Left colon (tissue), 2 donors: Measurements from ENCODE around the gene PPP1R9A. TPM values are rescaled to one million over a fixed set of nuclear protein-coding genes. Genes with fewer than 3 reads are reported as not detected.
A peak's percentile ranks its signal among the peaks of the same experiment; 100 is the strongest.

Experiments
- ATAC-seq: fragments of 200-7000 bp; cut with Tn5 transposase; one replicate; pipeline ENCODE4 v1.9.1; 2020; ENCODE audit warnings: mild to moderate bottlenecking, moderate library complexity
- DNase-seq, 2 donors: peaks; one replicate each; pipeline ENCODE4 v3.0.0-alpha.2; 2020
- intact Hi-C, 2 donors: fragments of 100-400 bp; cut with DNase I in 1 of 2; cut with micrococcal nuclease in 1 of 2; formaldehyde crosslinking; loops; one replicate each; pipeline versions ENCODE4 v1.11.2 to v1.14.0; 2022; cut with DNase I, micrococcal nuclease
- total RNA-seq, 2 donors: library from RNA; stranded (reverse); fragmentation: NEBNext Ultra II Directional; extraction: Animal tissue kit (Norgen Biotek cat#: 25700); gene quantifications; one replicate each; pipeline ENCODE4 v1.2.1, GENCODE V29; 2021
- donor health status: DM: no; HTN: no; CAD: no.
- donor health status: DM: yes; HTN: yes; CAD: no.

The PPP1R9A gene
- total RNA-seq, 2 donors from 2014 or later: 24.0 to 24.5 TPM

DNA sequence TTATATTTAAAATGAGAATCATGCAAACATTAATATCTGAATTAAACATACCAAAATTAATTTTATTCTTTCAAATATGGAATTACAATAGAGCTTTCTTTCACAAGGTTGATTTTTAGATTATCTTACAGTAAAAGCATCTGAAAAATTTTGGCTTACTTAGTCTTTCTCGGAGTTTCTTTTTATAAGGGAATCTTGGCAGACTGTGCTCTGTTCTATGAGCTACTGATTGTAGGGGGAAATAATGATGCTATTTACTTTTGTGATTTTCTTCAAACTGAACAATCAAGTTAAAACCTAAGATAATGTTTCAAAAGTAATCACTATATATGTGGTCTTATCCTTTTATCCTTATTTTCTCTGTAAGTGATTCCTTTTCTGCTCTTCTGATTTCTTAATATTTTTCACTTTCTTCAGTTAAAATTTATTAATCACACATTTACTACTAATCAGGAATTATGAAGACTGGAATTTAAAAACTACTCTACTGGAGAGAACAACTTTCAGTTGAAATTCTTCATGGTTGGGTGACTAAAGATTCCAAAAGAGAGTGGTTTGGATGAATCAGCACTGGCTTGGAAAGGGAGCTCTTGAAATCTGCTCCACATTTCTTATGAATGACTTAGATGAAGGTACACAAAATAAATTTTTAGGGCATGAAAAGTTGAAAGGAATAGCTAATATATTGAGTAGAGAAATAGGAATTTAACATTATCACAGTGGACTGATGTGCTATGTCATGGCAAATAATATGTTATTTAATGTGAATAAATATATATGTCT lies 103.9 kb downstream of the PPP1R9A start:
- ATAC-seq: no peak
- intact Hi-C loops: no loop called here
- DNase-seq: no peak

DNA sequence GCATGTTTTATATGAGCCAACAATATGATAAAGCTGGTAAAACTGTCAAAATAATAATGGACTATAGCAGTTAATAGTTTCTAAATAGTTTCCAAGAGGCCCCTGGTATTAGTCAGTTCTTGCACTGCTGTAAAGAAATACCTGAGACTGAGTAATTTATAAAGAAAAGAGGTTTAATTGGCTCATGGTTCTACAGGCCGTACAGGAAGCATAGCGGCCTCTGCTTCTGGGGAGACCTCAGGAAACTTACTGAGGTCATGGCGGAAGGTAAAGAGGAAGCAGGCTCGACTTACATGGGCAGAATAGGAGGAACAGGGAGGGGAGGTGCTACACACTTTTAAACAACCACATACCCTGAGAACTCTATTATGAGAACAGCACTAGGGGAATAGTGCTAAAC lies 104.6 kb downstream of the PPP1R9A start:
- intact Hi-C loops: no loop called here
- no peak for ATAC-seq
- no peak for DNase-seq

DNA sequence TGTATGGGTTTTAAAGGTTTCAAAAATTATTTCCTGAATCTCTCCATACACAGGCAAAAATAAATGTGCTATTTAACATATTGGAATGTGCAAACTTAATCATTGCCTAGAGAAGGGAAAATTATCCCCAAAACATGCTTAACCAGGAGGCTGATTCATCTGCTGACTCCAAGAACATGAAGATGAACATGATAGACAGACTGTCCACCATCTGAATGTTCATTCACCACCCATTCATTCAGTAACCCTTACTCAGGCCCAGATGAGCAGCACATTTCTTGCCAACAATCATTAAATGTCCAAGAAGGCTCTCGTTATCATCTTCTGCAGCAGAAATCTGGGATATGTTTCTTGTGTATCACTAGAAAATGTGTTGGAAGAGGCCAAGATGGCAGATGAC lies 110.6 kb downstream of the PPP1R9A start:
- no peak for DNase-seq
- no peak for ATAC-seq
- intact Hi-C loops: no loop called here

DNA sequence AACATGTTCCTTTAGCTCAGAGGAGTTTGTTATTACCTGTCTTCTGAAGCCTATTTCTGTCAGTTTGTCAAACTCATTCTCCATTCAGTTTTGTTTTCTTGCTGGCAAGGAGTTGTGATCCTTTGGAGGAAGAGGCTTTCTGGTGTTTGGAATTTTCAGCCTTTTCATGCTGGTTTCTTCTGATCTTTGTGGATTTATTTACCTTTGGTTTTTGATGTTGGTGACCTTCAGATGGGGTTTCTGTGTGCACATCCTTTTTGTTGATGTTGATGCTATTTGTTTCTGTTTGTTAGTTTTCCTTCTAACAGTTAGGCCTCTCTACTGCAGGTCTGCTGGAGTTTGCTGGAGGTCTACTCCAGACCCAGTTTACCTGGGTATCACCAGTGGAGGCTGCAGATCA lies 118.6 kb downstream of the PPP1R9A start:
- intact Hi-C loops: no loop called here
- no peak for DNase-seq
- no peak for ATAC-seq

DNA sequence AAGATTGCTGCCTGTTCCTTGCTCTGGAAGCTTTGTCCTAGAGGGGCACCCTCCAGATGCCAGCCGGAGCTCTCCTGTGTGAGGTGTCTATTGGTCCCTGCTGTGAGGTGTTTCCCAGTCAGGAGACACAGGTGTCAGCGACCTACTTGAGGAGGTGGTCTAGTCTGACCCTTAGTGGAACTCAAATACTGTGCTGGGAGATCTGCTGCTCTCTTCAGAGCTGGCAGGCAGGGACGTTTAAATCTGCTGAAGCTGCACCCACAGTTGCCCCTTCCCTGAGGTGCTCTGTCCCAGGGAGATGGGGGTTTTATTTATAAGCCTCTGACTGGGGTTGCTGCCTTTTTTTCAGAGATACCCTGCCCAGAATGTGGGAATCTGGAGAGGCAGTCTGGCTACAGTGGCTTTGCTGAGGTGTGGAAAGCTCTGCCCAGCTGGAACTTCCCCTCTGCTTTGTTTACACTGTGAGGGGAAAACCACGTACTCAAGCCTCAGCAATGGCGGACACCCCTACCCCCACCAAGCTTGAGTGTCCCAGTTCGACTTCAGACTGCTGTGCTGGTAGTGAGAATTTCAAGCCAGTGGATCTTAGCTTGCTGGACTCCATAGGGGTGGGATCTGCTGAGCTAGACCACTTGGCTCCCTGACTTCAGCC lies 119.2 kb downstream of the PPP1R9A start:
- DNase-seq (no peak), ATAC-seq (peak; percentile 35)
- intact Hi-C loops: no loop called here

DNA sequence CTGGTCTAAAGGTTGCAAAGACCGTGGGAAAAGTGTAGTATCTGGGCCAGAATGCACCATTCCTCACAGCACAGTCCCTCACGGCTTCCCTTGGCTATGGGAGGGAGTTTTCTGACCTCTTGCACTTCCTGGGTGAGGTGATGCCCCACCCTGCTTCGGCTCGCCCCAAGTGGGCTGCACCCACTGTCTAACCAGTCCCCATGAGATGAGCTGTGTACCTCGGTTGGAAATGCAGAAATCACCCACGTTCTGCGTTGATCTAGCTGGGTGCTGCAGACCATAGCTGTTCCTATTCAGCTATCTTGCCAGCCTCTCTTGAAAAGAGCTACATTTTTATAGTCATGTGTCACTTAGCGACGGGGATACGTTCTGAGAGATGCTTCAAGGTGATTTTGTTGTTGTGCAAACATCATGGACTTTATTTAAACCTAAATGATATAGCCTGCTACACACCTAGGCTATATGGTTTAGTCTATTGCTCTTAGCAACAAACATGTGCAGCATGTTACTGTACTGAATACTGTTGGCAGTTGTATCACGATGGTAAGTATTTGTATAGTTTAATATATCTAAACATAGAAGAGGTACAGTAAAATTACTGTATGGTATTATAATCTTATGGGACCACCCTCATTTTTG lies 120.0 kb downstream of the PPP1R9A start:
- peak; percentile 42 to 43 for DNase-seq
- ATAC-seq: peak; percentile 90
- intact Hi-C loops: no loop called here

DNA sequence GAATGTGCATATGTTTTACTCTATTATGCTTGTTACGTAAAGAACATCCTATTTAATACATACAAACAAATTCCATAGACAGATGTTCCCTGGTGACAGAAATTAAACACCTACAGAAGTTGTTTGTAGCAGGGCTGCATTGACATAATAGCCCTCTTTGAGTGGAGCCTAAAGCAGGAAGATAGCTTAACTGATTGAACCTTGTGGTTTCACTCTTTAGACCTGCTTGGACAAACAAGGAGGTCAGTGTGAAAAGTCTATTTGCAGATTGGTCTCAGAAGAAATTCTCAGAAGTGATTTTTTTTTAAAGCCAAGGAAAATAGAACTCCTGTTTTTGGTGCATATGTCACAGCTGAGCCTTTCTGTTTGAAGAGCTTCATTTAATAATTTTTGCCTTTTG lies 121.3 kb downstream of the PPP1R9A start:
- peak; percentile 56 for ATAC-seq
- intact Hi-C loops: no loop called here
- no peak for DNase-seq

DNA sequence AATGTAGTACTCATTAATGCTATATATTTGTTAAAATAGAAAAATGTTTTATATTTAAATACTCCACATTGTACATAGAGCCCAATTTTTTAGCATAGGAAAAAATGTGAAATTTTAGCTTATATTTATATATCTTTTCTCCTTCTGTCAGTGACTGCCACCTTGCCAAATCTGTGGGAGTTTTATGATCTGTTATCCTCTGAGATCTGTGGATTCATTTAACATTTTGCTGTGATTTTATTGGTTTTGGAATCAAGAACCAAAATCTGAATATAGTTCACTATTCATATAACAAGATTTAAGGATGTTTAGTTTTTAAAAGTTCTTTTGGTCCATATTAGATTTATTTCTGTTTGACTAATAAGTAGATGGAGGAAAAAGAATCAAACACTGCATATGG lies 127.9 kb downstream of the PPP1R9A start:
- intact Hi-C loops: no loop called here
- DNase-seq: no peak
- ATAC-seq: no peak

DNA sequence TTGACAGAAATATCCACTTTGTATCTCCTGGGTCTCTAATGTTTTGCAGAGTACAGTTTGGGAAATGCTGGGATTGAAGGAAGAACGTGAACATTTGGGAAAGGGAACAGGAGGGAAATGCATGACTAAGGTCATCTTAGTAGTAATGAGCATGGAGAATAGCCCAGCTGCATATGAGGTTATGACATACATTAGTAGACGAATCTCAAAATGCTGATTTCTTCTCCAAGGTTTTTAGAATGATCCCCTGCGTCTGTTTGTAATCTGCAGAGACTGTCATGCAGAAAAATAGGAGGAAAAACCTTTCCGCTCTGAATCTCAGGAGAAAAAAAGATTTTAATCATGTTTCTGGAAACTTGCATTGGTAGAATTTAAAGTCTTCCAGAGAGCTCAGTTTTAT lies 133.6 kb downstream of the PPP1R9A start:
- ATAC-seq (no peak), DNase-seq (no peak)
- intact Hi-C loops: no loop called here

DNA sequence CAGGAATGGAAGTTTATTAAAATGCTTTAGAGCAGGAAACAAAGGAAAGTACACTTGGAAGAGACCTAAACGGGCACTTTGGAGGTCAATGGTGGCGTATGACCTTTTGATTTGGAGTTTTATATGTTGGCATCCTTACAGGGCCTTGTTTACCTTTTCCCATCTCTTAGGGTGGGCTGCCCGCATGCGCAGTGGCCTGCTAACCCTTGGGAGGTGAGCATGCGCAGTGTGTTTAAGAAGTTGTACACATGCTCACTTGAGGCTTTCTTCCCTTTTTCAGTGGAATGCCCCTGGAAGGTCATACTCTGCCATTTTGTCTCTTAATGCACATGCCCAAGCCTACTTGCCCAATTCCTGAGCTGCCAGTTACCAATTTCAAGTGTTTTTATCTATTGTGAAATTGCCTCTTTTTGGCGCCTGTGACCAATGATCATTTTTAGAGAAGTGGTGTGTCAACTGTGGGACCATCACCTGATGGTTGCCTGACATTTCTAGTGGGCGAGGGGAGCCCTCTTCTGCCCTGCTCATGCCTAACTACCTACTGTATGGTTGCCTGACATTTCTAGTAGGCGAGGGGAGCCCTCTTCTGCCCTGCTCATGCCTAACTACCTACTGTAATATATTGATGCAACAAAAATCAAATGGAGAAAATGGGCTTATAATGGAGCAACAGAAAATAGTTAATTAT lies 138.0 kb downstream of the PPP1R9A start:
- intact Hi-C loops: no loop called here
- peak in 1 of 2 donors; percentile 22 for DNase-seq
- peak; percentile 93 for ATAC-seq

DNA sequence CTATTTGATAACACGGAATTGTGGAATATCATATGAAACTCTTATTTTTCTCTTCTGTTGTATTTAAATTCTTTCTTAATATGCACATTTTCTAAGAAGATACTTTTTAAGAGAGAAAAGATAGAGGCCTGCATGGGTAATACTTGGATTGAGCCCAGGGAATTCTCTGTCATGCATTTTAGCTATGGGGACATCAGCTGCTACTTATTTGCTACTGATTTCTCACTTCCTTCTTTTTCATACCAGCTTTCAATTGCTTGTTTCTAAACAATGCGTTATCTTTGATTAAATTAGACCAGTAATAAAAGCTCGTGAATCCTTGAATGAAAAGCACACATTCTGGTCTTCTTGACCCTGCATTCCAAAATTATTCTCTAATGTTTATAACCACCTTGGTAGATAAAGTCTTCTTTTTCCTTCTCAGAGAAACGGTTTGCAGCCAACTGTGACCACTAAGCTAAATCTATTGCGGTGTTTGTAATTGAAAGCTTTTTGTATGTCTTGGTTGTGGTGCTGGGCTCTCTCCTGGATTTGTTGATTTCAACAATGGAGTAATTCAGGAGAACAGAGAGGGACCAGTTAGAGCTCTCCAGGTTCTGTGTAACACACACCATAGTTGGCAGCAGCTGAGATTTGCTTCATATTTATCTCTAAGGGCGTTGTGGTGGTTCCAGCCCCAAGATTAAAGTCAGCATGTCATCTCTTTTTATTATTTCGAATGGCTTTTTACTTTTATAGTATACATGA lies 139.3 kb downstream of the PPP1R9A start:
- no peak for ATAC-seq
- intact Hi-C loops: no loop called here
- no peak for DNase-seq

DNA sequence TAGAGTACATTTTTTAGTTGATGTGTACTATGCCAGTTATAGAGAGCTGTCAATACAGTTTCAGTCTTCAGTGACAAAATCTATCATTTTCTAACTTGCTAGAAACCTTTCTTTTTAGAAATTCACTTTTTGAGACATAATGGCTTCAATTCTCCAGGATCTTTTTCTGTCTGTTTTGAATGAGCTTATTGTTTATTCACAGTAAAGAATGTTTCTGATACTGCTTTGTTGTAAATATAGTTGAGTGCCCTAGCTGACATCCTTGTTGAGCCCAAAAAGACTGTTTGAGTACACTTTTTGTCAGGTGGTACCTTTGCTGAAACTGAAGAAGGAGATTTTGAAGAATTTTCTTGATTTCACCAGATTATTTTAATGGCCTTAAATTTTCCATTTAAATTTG lies 139.9 kb downstream of the PPP1R9A start:
- no peak for ATAC-seq
- intact Hi-C loops: no loop called here
- no peak for DNase-seq

DNA sequence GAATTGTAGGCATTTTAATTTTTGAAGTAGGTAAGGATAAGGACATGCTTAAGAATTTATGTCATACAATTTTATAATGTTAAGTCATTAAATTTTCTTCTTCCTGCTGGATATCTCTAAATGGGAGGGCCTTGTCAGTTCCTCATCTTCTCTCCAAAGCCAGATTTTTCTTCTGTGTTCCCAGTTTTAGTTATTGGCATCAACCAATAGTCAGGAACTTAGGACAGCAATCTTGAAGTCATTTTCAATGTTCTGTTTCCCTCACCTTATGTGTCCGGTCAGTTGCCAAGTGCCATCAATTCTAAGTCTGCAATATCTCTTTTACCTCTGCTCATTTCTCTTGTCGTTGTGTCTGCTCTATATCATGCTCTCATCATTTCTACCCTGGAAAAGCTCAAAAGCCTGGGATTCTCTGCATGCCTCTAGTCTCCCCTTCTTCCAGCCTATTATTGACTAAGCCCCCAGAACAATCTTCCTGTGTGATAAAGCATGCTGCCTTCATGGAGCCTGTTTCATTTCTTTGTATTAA lies 145.2 kb downstream of the PPP1R9A start:
- intact Hi-C loops: no loop called here
- DNase-seq (no peak), ATAC-seq (no peak)

DNA sequence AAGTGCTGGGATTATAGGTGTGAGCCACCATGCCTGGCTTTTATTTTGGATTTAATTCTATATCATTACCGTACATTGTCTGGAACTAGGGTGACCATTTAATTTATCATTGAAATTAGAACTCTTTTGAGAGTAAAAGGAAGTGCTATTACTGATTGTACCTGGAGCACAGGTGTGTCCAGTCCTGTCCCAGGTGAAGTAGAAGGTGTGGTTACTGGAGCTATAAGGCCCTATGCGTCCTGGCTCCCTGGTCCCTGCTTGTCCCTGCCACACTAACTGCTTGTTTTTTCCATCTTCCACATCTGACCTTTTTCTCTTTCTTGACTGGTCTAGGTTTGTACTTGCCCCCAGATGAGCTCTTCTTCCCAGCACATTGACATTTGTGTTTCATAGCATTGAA lies 147.0 kb downstream of the PPP1R9A start:
- DNase-seq: no peak
- peak; percentile 58 for ATAC-seq
- intact Hi-C loops: no loop called here

DNA sequence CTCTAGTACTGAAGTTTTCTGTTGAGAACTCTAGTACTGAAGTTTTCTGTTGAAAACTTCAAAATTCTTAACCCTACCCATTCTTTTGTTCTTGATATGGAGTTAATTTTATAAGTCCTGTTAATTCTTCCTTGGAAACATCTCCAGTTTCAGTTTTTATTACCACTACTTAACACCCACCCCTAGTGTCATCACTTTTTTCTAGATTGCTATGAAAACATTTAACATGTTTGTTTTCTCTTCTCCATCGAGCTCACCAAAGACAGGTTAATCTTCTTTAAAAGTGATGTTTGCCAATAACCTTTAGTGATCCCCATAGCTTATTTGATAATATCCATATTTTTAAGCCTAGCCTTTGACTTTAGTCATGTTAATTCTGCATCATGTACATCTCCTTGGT lies 147.9 kb downstream of the PPP1R9A start:
- intact Hi-C loops: no loop called here

DNA sequence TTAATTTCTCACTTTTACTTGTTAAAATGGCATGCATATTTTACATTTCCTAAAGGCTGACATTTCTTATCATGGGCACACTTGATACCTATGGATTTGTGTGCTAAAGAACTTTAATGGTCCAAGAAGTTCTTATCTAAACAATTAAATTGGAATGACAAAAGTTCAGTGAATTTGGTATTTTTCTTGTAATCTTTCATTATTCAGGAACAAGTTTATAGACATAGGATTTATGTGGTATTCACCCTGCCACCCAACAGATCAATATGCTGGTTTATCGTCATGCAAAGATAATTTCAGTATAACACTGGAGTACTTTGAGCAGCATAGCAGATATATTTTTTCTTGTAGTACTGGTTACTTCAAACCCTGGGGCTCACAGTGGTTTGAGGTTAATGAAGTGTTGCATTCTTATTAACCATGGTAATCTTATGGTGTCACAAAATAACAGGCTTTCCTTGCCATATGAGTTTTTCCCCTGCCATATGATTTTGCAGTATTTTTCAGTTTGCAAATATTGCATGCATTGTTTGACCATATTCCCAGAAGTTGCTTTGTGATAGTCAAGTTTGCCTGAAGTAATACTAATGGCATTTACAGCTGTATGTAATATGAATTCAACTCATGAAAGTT lies 148.8 kb downstream of the PPP1R9A start:
- intact Hi-C loops: no loop called here
- DNase-seq: no peak
- ATAC-seq: no peak

More for the DNA sequence above, 147.9 kb downstream of the PPP1R9A start:
- ATAC-seq (no peak), DNase-seq (no peak)

DNA sequence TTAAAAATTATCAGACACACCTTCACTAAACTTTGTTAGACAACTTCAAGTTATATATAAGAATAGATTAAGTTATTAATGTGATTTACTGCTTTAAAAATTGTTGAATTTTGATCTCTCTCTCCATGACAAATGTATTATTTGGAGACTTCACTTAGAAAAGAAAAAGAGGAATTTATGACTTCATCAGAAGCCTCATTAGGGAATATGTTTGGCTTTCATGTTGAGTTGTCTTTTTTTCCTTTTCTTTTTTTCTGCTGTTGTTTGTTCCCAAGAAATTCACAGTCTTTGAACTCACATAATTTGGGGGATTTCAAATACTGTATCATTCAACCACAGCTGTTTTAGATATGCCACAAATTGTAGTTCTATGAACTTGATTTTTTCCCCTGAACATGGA lies 149.5 kb downstream of the PPP1R9A start:
- intact Hi-C loops: no loop called here
- DNase-seq: no peak
- ATAC-seq: no peak

DNA sequence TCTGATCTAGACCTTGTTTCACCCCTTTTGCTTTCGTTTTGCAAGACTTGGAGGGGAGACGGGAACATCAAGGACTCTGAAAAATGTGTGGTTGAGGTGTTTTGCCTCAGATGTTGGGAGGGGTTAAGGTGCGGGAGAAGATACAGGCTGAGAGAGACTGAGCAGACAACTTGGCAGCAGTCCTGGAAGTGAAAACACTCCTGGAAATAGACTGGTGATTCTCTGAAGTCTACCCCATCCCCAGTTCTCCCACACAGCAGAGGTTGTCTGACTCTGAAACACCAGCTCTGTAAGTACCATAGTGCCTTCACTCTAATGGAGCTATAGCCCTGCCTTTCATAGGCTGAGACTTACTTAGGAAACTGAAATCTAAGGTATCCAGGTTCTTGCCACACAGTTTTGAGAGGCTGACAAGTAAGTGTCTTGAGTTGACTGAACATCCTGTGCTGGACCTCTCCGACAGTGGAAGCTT lies 152.5 kb downstream of the PPP1R9A start:
- DNase-seq (no peak), ATAC-seq (no peak)
- intact Hi-C loops: no loop called here
